ENCODE results near the gene MUC5B.

GRCh38 chr11:1200611-1201191, 22.2 kb upstream of the MUC5B start:
- no peak for TF ChIP-seq USF2 (CRISPR knock-in tag; IDR thresholded peaks at IDR 0.05)
- no peak for TF ChIP-seq CTCF (IDR thresholded peaks at IDR 0.05)
- TF ChIP-seq MLX (CRISPR knock-in tag; IDR thresholded peaks at IDR 0.05) = no peak

Data from WTC11 (cell line).